LNCaP clone FGC (cell line): Measurements from ENCODE around the gene MBOAT7.
A peak's percentile ranks its signal among the peaks of the same experiment; 100 is the strongest.
"Not testable (repeated sequence)": the region's sequence is repeated elsewhere in the genome, so short reads cannot be mapped to it uniquely, and the experiment has no call there.

ENCODE experiments used
- DNase-seq: peaks from one replicate; pipeline ENCODE4 v3.0.0-alpha.2; 2011; ENCODE audit warnings: low read depth
- H3K4me3 ChIP-seq: 2 replicates; pipeline ENCODE4 v1.5.1; 2011; ENCODE audit warnings: mild to moderate bottlenecking, low read depth, low read length, control low read depth
- CTCF ChIP-seq: IDR thresholded peaks from 2 replicates; pipeline ENCODE4 v1.5.1; 2012; ENCODE audit warnings: mild to moderate bottlenecking; ENCODE audit not compliant: control insufficient read depth, insufficient read depth; ENCODE audit errors: extremely low read depth

Gene MBOAT7

GRCh38 chr19:54189145-54189734, at the start of gene MBOAT7:
Gene MBOAT7, minus strand, starts transcription at chr19:54189580. Its CDS starts 1,072 bp downstream, at chr19:54188508.
- DNase-seq = no peak
- H3K4me3 ChIP-seq = peak within 1 kb of the TSS; percentile 89
- TF ChIP-seq CTCF = peak; percentile 53

GRCh38 chr19:54233941-54234340, 44.6 kb upstream of the MBOAT7 start:
- no peak for DNase-seq
- TF ChIP-seq CTCF = no peak

GRCh38 chr19:54231077-54231931, 41.9 kb upstream of the MBOAT7 start:
- TF ChIP-seq CTCF = peak; percentile 99
- DNase-seq = peak; percentile 59
- H3K4me3 ChIP-seq = no peak overlapping the region

More at GRCh38 chr19:54233941-54234340, 44.6 kb upstream of the MBOAT7 start:
- no peak overlapping the region for H3K4me3 ChIP-seq

GRCh38 chr19:54230031-54230430, 40.7 kb upstream of the MBOAT7 start:
- TF ChIP-seq CTCF = no peak
- H3K4me3 ChIP-seq = no peak overlapping the region
- no peak for DNase-seq

- no peak for DNase-seq
- no peak overlapping the region for H3K4me3 ChIP-seq
- TF ChIP-seq CTCF = no peak
Measured at GRCh38 chr19:54229146-54229545, 39.8 kb upstream of the MBOAT7 start.

GRCh38 chr19:54224619-54225018, 35.2 kb upstream of the MBOAT7 start:
- H3K4me3 ChIP-seq, DNase-seq: not testable (repeated sequence)

GRCh38 chr19:54223937-54224281, 34.5 kb upstream of the MBOAT7 start:
- H3K4me3 ChIP-seq, DNase-seq: not testable (repeated sequence)

- H3K4me3 ChIP-seq, DNase-seq: not testable (repeated sequence)
Measured at GRCh38 chr19:54223277-54223936, 34.0 kb upstream of the MBOAT7 start.

GRCh38 chr19:54222474-54223276, 33.3 kb upstream of the MBOAT7 start, which contains the start of gene LILRB3:
Gene LILRB3, minus strand, starts transcription at chr19:54223007. Its CDS starts 31 bp downstream, at chr19:54222976.
- DNase-seq, H3K4me3 ChIP-seq: not testable (repeated sequence)

GRCh38 chr19:54221947-54222346, 32.6 kb upstream of the MBOAT7 start:
- not testable (repeated sequence) for DNase-seq, H3K4me3 ChIP-seq

- DNase-seq, H3K4me3 ChIP-seq: not testable (repeated sequence)
Measured at GRCh38 chr19:54219702-54220101, 30.3 kb upstream of the MBOAT7 start.
